ENCODE measurements around the gene RNF224. TPM values are rescaled to one million over a fixed set of nuclear protein-coding genes. Genes with fewer than 3 reads are reported as not detected.

RNF224 gene
- total and polyA plus RNA-seq, 10 of the 15 experiments (the other 5 are each of a cell fraction or from before 2014, with no cell fraction given), result not detected

DNA sequence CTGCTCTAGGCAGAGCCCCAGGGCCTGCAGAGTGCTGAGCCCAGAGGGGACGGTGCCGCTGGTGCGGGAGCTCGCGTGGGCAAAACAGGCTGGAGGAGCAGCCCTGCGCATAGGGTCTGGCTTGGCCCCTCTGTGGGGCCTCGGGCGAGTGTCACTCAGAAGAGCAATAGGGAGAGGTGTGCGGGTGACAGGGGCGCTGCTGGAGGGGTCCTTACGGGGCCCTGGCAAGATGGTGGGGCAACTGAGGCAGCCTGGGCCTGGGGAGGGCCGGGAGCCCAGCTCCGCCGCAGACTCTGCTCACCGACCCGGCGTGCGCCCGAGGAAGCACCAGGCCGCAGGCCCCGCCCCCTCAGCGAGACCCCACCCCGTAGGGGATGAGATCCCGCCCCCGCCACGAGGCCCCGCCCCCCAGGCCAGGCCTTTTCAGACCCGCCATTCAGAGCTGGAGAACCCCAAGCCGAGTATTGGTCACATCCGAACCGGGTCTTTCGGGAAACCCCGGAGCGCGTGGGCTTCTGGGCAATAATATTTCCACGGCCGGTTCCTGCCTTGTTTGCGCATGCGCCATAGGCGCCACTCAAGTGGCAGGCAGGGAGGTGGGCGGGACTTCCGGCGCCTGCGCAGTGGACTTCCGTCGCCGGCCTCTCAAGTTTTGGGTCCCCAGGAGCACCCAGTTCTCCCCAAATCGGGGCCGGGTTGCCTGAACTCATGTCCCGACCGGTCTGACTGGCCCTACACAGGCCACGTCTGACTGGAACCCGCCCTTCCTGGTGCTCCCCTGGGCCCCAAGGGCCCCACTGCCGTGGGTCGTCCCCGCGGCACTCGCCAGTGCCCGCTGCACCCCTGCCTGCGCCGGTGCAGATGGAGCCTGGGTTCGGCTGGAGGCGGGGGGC is 4.0 kb upstream of the RNF224 start (continued):
- TF ChIP-seq, protein P1, sequence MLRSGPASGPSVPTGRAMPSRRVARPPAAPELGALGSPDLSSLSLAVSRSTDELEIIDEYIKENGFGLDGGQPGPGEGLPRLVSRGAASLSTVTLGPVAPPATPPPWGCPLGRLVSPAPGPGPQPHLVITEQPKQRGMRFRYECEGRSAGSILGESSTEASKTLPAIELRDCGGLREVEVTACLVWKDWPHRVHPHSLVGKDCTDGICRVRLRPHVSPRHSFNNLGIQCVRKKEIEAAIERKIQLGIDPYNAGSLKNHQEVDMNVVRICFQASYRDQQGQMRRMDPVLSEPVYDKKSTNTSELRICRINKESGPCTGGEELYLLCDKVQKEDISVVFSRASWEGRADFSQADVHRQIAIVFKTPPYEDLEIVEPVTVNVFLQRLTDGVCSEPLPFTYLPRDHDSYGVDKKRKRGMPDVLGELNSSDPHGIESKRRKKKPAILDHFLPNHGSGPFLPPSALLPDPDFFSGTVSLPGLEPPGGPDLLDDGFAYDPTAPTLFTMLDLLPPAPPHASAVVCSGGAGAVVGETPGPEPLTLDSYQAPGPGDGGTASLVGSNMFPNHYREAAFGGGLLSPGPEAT (IDR thresholded peaks at IDR 0.05; ENCODE audit: low read depth), result peak; percentile 68
- TF ChIP-seq MTA3 (IDR thresholded peaks at IDR 0.05; ENCODE audit: borderline replicate concordance, low read length) (no peak), SMC3 (IDR thresholded peaks at IDR 0.05; ENCODE audit: borderline replicate concordance, low read length) (no peak), KDM1A (IDR thresholded peaks at IDR 0.05; ENCODE audit: borderline replicate concordance) (no peak), CREB1 (IDR thresholded peaks at IDR 0.05; ENCODE audit: low read depth) (peak; percentile 65), NFXL1 (IDR thresholded peaks at IDR 0.05; ENCODE audit: borderline replicate concordance) (no peak)

DNA sequence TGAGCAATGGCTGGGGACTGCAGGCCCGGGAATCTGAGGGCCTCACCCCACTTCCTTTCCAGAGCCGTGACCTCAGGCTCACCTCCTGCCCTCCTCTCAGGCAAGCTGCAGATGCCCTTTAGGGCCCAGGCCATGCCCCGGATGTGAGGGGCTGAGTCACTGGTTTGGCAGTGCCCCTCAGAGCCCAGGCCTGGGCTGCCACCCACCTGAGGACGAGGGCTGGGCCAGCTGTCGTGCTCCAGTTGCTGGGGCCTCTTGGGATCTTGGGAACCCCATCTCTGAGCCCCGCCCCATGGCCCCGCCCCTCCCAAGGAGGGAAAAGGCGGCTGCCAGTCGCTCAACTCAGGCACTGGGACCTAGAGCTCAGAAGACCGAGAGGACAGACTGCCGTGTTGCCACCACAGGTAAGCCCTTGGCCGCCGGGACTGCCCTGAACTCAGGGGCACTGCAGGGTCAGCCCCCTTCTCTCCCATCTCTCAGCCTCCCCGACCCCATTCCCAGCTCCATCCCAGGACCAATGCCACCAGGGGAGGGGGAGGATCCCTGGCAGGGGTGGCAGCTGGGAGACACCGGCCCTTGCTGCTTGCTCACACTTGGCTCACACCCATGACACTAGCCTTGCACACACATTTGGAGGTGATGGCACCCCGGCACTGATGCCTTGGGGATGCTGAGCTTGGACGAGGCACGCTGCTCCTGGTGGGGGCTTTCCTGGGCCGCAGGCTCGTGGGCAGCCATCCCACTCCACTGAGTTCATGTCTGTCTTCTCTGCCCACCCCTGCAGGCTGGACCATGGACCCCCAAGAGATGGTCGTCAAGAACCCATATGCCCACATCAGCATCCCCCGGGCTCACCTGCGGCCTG is 2.2 kb upstream of the RNF224 start, which contains the start of gene CYSRT1:
Gene CYSRT1, plus strand, starts transcription at position 345 of the 865 bp plus-strand sequence. Its CDS starts 448 bp downstream, at position 793.
- CTCF ChIA-PET, result interaction anchor here (0.8 to 6.4 kb wide), 7 partner anchors 14 to 176 kb away, joined by 3 to 52 read pairs (median 13); partner anchors contain the start of genes ANAPC2, SAPCD2, SSNA1 and TUBB4B
- H3K79me2 ChIP-seq (ENCODE audit: control insufficient read depth, insufficient read depth, low read length), result no peaks in the 10 kb centered on the region
- POLR2A ChIA-PET, result interaction anchor here (0.9 to 5.5 kb wide), 11 partner anchors 10 to 154 kb away, joined by 3 to 68 read pairs (median 6); partner anchors contain the start of genes ANAPC2, NDOR1, SAPCD2 and SSNA1
- H3K27me3 ChIP-seq (replicated peaks in 1 of 2; ENCODE audit: control insufficient read depth in 2 of 2, insufficient read depth in 2 of 2, low read length in 1 of 2), result no peaks in the 10 kb centered on the region
- BruUV-seq (replicated peaks), result no TSS peak
- SMC1A ChIA-PET (ENCODE audit: uncharacterized antibody, unreplicated experiment), result interaction anchor here (0.6 to 3.3 kb wide), 8 partner anchors 12 to 129 kb away, joined by 3 to 18 read pairs (median 3); partner anchors contain the start of gene TPRN
- ATAC-seq, result no peak
- 27% methylated on average over 22 of the region's 23 CpGs for WGBS (ENCODE audit: insufficient coverage, insufficient replicate concordance, low lambda C conversion rate, missing lambda C conversion rate)
- peak within 1 kb of the TSS; percentile 93 for H3K4me3 ChIP-seq
- H3K27ac ChIP-seq (ENCODE audit: control insufficient read depth, insufficient read depth), result peak within 1 kb of the TSS; percentile 73
- no peaks in the 10 kb centered on the region for H4K20me1 ChIP-seq (ENCODE audit: control insufficient read depth, insufficient read depth)
- FAIRE-seq, result no peak
- intact Hi-C loops (cut with micrococcal nuclease; ENCODE audit: unreplicated experiment) (loop anchor here (5.0 to 10.0 kb wide), 2 partner anchors 38 to 180 kb away; partner anchors contain the start of genes ANAPC2, NPDC1 and SSNA1), in situ Hi-C loops (cut with MboI) (loop anchor here (5.0 kb wide), 1 partner anchor 103 kb away; no protein-coding TSS in a partner anchor)
- peak within 1 kb of the TSS; percentile 85 for H3K4me2 ChIP-seq (ENCODE audit: control insufficient read depth, insufficient read depth)
- DNase-seq (ENCODE audit: low read depth, low spot score), result no peak
- no peaks in the 10 kb centered on the region for H3K36me3 ChIP-seq (ENCODE audit: control insufficient read depth in 2 of 2, insufficient read depth in 2 of 2, low read length in 1 of 2)
- H3K9ac ChIP-seq (ENCODE audit: control insufficient read depth, insufficient read depth, low read length), result peak within 1 kb of the TSS; percentile 79
- RAD21 ChIA-PET (ENCODE audit: unreplicated experiment), result interaction anchor here (0.8 to 3.5 kb wide), 8 partner anchors 12 to 157 kb away, joined by 3 to 34 read pairs (median 4); no protein-coding TSS in a partner anchor
- TF ChIP-seq NR2F1 (conservative IDR thresholded peaks at IDR 0.05), result 0 out of 2 replicates have a peak, but pooled peaks have one; percentile 33
- no peak for TF ChIP-seq YY1 (IDR thresholded peaks at IDR 0.05; ENCODE audit: low read depth, low read length)
- H2AFZ ChIP-seq (ENCODE audit: control insufficient read depth, low read depth, low read length), result peak within 1 kb of the TSS; percentile 85; the same call in 1 of the 2 replicates
- no peaks in the 10 kb centered on the region for H3K9me3 ChIP-seq (replicated peaks; ENCODE audit: control insufficient read depth, insufficient read depth, low read length)
- peaks cover 16% of the 10 kb centered on the region for H3K4me1 ChIP-seq (ENCODE audit: control insufficient read depth, insufficient read depth, low read length)

Measured in GM12878 (cell line).